Measurements from ENCODE around the gene CASZ1.

Gene CASZ1

GRCh38 chr1:10813799-10814198 is 17.4 kb upstream of the CASZ1 start:
- Histone ChIP-seq H3K27ac (ENCODE audit: insufficient read depth, low read depth, low read length, poor library complexity, severe bottlenecking) (no peak overlapping the region), H3K4me1 (ENCODE audit: control insufficient read depth, insufficient read depth, low read length) (no peaks in the 10 kb centered on the region), H3K4me3 (ENCODE audit: insufficient read depth, low read depth, low read length) (no peak overlapping the region), H3K9me3 (ENCODE audit: control insufficient read depth, low read length) (no peaks in the 10 kb centered on the region), H3K27me3 (ENCODE audit: control insufficient read depth, insufficient read depth, low read length, poor library complexity, severe bottlenecking) (no peaks in the 10 kb centered on the region), H3K36me3 (ENCODE audit: control insufficient read depth, insufficient read depth, low read length) (no peaks in the 10 kb centered on the region)
- WGBS, 2 experiments, result 90 to 94% methylated on average over 14 of the region's 14 CpGs

DNA sequence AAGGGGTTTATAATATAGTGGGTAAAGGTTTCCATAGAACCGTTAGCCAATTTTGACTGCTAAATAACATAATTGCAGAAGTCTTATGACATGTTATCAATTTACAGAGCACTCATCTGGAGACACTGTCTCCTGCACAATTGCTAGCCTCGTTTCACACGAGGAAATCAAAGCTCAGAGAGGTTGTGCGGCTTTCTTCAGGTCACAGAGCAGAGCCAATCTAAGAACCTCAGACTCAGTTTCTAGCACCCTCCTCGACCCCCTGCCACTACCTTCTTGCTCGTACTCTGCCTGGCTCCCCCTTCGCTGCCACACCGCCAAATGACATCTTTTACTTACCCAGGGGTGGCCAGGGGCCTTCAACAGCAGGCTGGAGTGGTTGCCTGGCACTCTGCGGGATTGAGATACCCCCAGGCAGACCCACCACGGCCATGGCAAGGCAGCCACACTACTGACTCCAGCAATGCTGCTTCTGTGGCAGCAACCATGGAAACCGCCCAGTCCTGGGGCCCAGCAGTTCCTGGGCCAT is 16.0 kb upstream of the CASZ1 start:
- Histone ChIP-seq H3K4me1 (ENCODE audit: control insufficient read depth, insufficient read depth, low read length) (no peaks in the 10 kb centered on the region), H3K9me3 (ENCODE audit: control insufficient read depth, low read length) (no peaks in the 10 kb centered on the region), H3K27me3 (ENCODE audit: control insufficient read depth, insufficient read depth, low read length, poor library complexity, severe bottlenecking) (no peaks in the 10 kb centered on the region), H3K36me3 (ENCODE audit: control insufficient read depth, insufficient read depth, low read length) (no peaks in the 10 kb centered on the region), H3K27ac (ENCODE audit: insufficient read depth, low read depth, low read length, poor library complexity, severe bottlenecking) (no peak overlapping the region), H3K4me3 (ENCODE audit: insufficient read depth, low read depth, low read length) (no peak overlapping the region)
- WGBS, 2 experiments, result 94% methylated on average over 11 of the region's 11 CpGs

DNA sequence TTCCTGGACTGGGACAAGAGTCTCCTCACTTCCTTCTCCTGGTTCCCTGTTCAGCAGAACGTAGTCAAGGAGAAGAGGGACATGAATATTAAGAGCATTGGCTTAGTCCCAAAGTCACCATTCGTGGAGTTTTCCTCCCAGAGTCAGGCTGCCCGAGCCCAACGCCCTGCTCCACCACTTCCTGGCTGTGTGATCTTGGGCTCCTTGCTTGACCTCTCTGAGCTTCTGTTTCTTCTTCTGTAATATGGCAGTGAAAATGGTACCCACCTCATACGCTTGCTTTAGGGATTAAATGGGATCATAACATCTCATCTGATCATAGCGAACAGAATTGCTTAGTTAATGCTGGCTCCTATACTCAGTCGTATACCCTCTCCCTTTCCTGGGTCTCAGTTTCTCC is 12.0 kb upstream of the CASZ1 start:
- no peaks in the 10 kb centered on the region for H3K27me3 ChIP-seq (ENCODE audit: control insufficient read depth, insufficient read depth, low read length, poor library complexity, severe bottlenecking)
- no peaks in the 10 kb centered on the region for H3K4me1 ChIP-seq (ENCODE audit: control insufficient read depth, insufficient read depth, low read length)
- WGBS, 2 experiments, result 92 to 95% methylated on average over 7 of the region's 7 CpGs
- no peak overlapping the region for H3K27ac ChIP-seq (ENCODE audit: insufficient read depth, low read depth, low read length, poor library complexity, severe bottlenecking)
- no peaks in the 10 kb centered on the region for H3K36me3 ChIP-seq (ENCODE audit: control insufficient read depth, insufficient read depth, low read length)
- H3K4me3 ChIP-seq (ENCODE audit: insufficient read depth, low read depth, low read length), result no peak overlapping the region
- no peaks in the 10 kb centered on the region for H3K9me3 ChIP-seq (ENCODE audit: control insufficient read depth, low read length)

- no peaks in the 10 kb centered on the region for H3K27me3 ChIP-seq (ENCODE audit: control insufficient read depth, insufficient read depth, low read length, poor library complexity, severe bottlenecking)
- no peak overlapping the region for H3K4me3 ChIP-seq (ENCODE audit: insufficient read depth, low read depth, low read length)
- no peaks in the 10 kb centered on the region for H3K36me3 ChIP-seq (ENCODE audit: control insufficient read depth, insufficient read depth, low read length)
- H3K4me1 ChIP-seq (ENCODE audit: control insufficient read depth, insufficient read depth, low read length), result no peaks in the 10 kb centered on the region
- no peak overlapping the region for H3K27ac ChIP-seq (ENCODE audit: insufficient read depth, low read depth, low read length, poor library complexity, severe bottlenecking)
- no peaks in the 10 kb centered on the region for H3K9me3 ChIP-seq (ENCODE audit: control insufficient read depth, low read length)
- 91 to 92% methylated on average over 5 of the region's 5 CpGs for WGBS, 2 experiments
Measured at GRCh38 chr1:10806966-10807365, 10.5 kb upstream of the CASZ1 start.

DNA sequence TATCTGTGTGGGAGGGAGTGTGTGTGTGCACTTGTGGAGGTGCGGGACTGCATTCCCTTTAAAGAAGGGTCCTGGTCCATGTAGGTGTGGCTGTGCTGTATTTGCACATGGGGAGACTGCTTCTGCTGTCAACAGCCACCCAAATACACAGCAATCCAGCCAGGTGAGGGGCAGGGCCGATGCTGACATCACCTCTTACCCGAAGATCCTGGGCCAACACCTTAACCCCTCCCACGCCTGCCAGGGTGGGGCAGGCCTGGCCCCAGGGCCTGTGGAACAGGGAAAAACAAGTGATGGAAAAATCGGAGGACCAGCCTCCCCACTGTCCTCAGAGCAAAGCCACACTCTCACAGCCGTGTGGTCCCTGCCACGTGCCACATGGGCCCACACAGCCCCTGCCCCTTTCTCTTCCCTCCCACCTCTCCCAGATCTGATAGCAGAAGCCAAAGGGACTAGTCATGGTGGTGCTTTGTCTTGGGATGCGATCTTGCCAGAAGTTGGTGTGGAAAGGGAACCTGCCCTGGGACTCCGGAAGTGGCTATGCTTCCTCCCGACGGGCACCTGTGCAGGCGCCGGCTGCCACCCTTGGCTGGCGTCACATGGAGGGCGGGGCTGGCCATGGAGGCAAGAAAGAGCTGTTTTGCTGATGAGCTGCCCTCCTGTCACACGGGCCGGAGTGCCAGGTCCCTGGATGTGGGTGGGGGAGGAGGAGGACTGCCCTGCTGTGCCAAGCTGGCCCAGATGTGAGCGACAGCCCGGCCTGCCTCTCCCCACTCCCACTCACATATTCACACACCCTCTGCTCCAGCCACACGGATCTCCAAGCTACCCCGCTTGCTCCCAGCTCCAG is 7.8 kb upstream of the CASZ1 start:
- WGBS, 2 experiments, result 86 to 89% methylated on average over 21 of the region's 21 CpGs
- no peak overlapping the region for H3K27ac ChIP-seq (ENCODE audit: insufficient read depth, low read depth, low read length, poor library complexity, severe bottlenecking)
- no peak overlapping the region for H3K4me3 ChIP-seq (ENCODE audit: insufficient read depth, low read depth, low read length)
- no peaks in the 10 kb centered on the region for H3K4me1 ChIP-seq (ENCODE audit: control insufficient read depth, insufficient read depth, low read length)
- H3K36me3 ChIP-seq (ENCODE audit: control insufficient read depth, insufficient read depth, low read length), result no peaks in the 10 kb centered on the region
- no peaks in the 10 kb centered on the region for H3K9me3 ChIP-seq (ENCODE audit: control insufficient read depth, low read length)
- H3K27me3 ChIP-seq (ENCODE audit: control insufficient read depth, insufficient read depth, low read length, poor library complexity, severe bottlenecking), result no peaks in the 10 kb centered on the region

DNA sequence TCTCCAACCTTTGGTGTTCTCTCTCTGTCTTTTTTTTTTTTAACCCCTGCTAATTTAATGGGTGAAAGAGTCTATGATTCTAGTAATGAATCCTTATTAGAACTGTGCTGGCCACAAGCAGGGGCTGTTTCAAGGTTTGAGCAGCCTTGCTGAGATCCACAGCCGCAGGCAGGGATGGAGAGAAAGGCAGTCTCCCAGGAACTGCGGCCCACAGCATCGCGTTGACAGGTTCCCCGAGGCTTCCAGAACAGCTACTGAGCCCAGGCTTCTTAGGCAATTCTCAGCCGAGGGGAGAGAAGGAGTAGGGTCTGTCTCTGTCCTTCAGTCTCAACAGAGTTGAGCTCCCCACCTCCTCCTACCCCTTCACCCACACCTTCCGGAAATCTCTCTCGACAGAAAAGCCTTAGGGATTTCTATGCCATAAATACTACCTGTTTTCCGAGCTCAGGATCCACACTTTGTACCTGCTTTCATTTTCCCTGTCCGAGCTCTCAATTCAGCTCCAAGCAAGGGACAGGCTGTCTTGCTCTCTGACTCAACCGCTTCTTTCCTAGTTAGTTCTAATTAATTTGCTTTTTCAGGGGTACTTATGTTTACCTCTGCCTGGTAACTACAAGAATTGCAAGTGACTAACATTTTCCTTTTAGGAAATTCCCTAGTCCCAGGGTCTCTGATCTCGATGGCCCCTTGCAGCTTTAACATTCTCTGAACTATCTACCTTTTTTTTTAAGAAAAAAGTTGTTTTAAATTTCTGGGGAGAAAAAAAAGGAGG is 6.7 kb upstream of the CASZ1 start:
- H3K36me3 ChIP-seq (ENCODE audit: control insufficient read depth, insufficient read depth, low read length), result no peaks in the 10 kb centered on the region
- H3K27me3 ChIP-seq (ENCODE audit: control insufficient read depth, insufficient read depth, low read length, poor library complexity, severe bottlenecking), result no peaks in the 10 kb centered on the region
- WGBS, 2 experiments, result 69 to 70% methylated on average over 12 of the region's 12 CpGs
- no peaks in the 10 kb centered on the region for H3K4me1 ChIP-seq (ENCODE audit: control insufficient read depth, insufficient read depth, low read length)
- no peak overlapping the region for H3K27ac ChIP-seq (ENCODE audit: insufficient read depth, low read depth, low read length, poor library complexity, severe bottlenecking)
- H3K9me3 ChIP-seq (ENCODE audit: control insufficient read depth, low read length), result no peaks in the 10 kb centered on the region
- H3K4me3 ChIP-seq (ENCODE audit: insufficient read depth, low read depth, low read length), result no peak overlapping the region

- peaks cover 4% of the 10 kb centered on the region for H3K27me3 ChIP-seq (ENCODE audit: control insufficient read depth, insufficient read depth, low read length, poor library complexity, severe bottlenecking)
Measured at GRCh38 chr1:10800778-10801177, 4.3 kb upstream of the CASZ1 start.

DNA sequence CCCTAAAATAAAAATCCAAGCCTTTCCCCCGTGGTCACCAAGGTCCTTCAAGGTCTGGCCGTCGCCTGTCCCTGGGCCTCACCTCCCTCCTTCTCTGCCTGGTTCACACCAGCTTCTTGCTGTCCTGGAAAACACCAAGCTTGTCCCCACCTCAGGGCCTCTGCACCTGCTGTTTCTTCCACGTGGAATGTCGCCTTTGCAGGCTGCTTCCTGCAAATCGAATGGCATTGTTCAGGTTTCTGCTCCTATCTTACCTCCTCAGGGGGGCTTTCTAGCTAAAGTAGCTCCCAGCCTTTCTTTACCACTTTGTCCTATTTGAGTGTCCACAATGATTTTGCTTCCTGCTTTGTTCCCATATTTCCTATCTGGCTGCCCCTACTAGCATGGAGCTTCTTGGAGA is 3.3 kb upstream of the CASZ1 start:
- Histone ChIP-seq H3K27me3 (ENCODE audit: control insufficient read depth, insufficient read depth, low read length, poor library complexity, severe bottlenecking) (peaks cover 15% of the 10 kb centered on the region), H3K9me3 (ENCODE audit: control insufficient read depth, low read length) (no peaks in the 10 kb centered on the region), H3K36me3 (ENCODE audit: control insufficient read depth, insufficient read depth, low read length) (no peaks in the 10 kb centered on the region), H3K27ac (ENCODE audit: insufficient read depth, low read depth, low read length, poor library complexity, severe bottlenecking) (no peak overlapping the region), H3K4me1 (ENCODE audit: control insufficient read depth, insufficient read depth, low read length) (peaks cover 7% of the 10 kb centered on the region), H3K4me3 (ENCODE audit: insufficient read depth, low read depth, low read length) (no peak overlapping the region)
- 38 to 39% methylated on average over 6 of the region's 6 CpGs for WGBS, 2 experiments

More at GRCh38 chr1:10800778-10801177, 4.3 kb upstream of the CASZ1 start:
- no peak overlapping the region for H3K27ac ChIP-seq (ENCODE audit: insufficient read depth, low read depth, low read length, poor library complexity, severe bottlenecking)
- H3K36me3 ChIP-seq (ENCODE audit: control insufficient read depth, insufficient read depth, low read length), result no peaks in the 10 kb centered on the region
- H3K4me1 ChIP-seq (ENCODE audit: control insufficient read depth, insufficient read depth, low read length), result no peaks in the 10 kb centered on the region
- H3K9me3 ChIP-seq (ENCODE audit: control insufficient read depth, low read length), result no peaks in the 10 kb centered on the region
- 96 to 100% methylated on average over 1 to 3 of the region's 3 CpGs for WGBS, 2 experiments
- no peak overlapping the region for H3K4me3 ChIP-seq (ENCODE audit: insufficient read depth, low read depth, low read length)

DNA sequence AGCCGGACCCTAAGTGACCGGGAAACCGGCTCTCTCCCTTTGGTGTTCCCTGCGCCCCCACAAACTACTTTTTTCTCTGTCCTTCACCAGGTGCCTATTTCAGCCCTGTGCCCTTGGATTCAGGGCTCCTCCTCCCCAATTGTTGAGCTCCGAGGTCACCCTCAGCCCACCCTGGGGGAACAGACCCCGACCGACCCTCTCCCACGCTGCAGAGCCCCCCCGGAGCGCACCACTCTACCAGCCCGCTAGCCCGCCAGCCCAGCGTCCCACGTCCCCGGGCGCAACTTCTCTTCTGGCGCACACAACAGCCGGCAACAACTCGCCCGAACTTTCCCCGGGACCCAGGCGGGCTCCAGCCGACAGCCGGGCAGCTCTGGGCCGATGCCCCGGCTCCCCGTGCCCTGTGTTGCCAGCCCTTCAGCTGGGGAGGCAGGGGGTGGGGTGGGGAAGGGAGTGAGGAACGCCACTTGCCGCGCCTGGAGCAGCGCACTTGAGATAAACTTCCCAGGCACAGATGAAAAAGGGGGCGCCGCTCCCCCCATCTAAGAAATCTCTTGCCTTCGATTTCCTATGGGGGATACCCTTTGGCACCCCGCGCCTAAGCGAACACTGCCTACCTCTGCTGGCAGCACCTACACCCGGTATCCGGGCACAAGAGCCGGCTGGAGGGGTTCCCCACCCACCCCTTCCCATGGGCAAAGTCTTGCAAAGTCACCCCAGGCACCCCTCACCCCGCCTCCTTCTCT is 997 bp downstream of the CASZ1 start:
- H3K4me1 ChIP-seq (ENCODE audit: control insufficient read depth, insufficient read depth, low read length), result peaks cover 36% of the 10 kb centered on the region
- H3K4me3 ChIP-seq (ENCODE audit: insufficient read depth, low read depth, low read length), result peak overlapping the region; percentile 62
- H3K27ac ChIP-seq (ENCODE audit: insufficient read depth, low read depth, low read length, poor library complexity, severe bottlenecking), result no peak overlapping the region
- peaks cover 40% of the 10 kb centered on the region for H3K27me3 ChIP-seq (ENCODE audit: control insufficient read depth, insufficient read depth, low read length, poor library complexity, severe bottlenecking)
- WGBS, 2 experiments, result 1% methylated on average over 40 of the region's 41 CpGs
- H3K9me3 ChIP-seq (ENCODE audit: control insufficient read depth, low read length), result no peaks in the 10 kb centered on the region
- H3K36me3 ChIP-seq (ENCODE audit: control insufficient read depth, insufficient read depth, low read length), result no peaks in the 10 kb centered on the region
